Dedifferentiated amniotic fluid mesenchymal stem cell (primary cell): ENCODE results near the gene XYLT1.

Experiments
- DNase-seq: peaks from one replicate; pipeline ENCODE4 v3.0.0-alpha.2; 2016; ENCODE audit errors: extremely low spot score

XYLT1 gene

GRCh38 chr16:17204206-17204605, 266.6 kb downstream of the XYLT1 start:
- DNase-seq, result no peak

- DNase-seq, result no peak
Observed at GRCh38 chr16:17203424-17203823, 267.3 kb downstream of the XYLT1 start.

- DNase-seq, result no peak
Observed at GRCh38 chr16:17199135-17199534, 271.6 kb downstream of the XYLT1 start.

GRCh38 chr16:17196526-17196925, 274.2 kb downstream of the XYLT1 start:
- DNase-seq, result no peak

GRCh38 chr16:17194190-17194780, 276.5 kb downstream of the XYLT1 start:
- DNase-seq, result no peak

GRCh38 chr16:17193566-17194100, 277.1 kb downstream of the XYLT1 start:
- DNase-seq, result no peak

- DNase-seq, result no peak
Observed at GRCh38 chr16:17184026-17184425, 286.7 kb downstream of the XYLT1 start.

- DNase-seq, result no peak
Observed at GRCh38 chr16:17177959-17178905, 292.5 kb downstream of the XYLT1 start.

GRCh38 chr16:17177242-17177958, 293.4 kb downstream of the XYLT1 start:
- no peak for DNase-seq

GRCh38 chr16:17176199-17176598, 294.6 kb downstream of the XYLT1 start:
- DNase-seq, result no peak

GRCh38 chr16:17173281-17173680, 297.5 kb downstream of the XYLT1 start:
- DNase-seq, result no peak

- DNase-seq, result no peak
Observed at GRCh38 chr16:17171250-17172143, 299.3 kb downstream of the XYLT1 start.

GRCh38 chr16:17170435-17170834, 300.3 kb downstream of the XYLT1 start:
- no peak for DNase-seq

- DNase-seq, result no peak
Observed at GRCh38 chr16:17168181-17168580, 302.6 kb downstream of the XYLT1 start.

- DNase-seq, result no peak
Observed at GRCh38 chr16:17166095-17166494, 304.7 kb downstream of the XYLT1 start.

GRCh38 chr16:17162560-17162959, 308.2 kb downstream of the XYLT1 start:
- no peak for DNase-seq

GRCh38 chr16:17160920-17161431, 309.8 kb downstream of the XYLT1 start:
- DNase-seq, result no peak

- DNase-seq, result no peak
Observed at GRCh38 chr16:17160285-17160853, 310.4 kb downstream of the XYLT1 start.

- DNase-seq, result no peak
Observed at GRCh38 chr16:17159617-17160016, 311.1 kb downstream of the XYLT1 start.

- no peak for DNase-seq
Observed at GRCh38 chr16:17155936-17156335, 314.8 kb downstream of the XYLT1 start.

GRCh38 chr16:17155485-17155884, 315.3 kb downstream of the XYLT1 start:
- DNase-seq, result no peak
